ENCODE results near the gene MPO.

Gene MPO

DNA sequence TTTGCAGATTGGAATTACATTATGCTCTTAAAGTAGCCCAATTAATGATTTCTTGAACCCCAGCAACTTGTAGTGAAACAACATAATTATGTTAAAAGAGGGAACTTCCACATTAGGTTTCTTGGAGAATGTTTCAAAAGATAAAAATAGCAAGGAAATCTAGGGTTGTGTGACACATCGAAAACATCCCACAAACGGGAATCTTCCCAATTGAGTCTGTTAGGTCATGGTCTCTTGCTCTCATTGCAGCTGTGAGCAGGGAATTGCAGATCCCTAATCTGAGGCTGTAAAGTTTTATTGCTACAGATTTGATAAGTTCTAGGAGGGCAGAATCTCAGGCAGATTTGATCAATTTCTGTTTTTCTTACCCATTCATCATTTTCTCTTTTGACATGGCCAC, 49.1 kb downstream of the MPO start:
- no peak for DNase-seq (ENCODE audit: low spot score)

DNA sequence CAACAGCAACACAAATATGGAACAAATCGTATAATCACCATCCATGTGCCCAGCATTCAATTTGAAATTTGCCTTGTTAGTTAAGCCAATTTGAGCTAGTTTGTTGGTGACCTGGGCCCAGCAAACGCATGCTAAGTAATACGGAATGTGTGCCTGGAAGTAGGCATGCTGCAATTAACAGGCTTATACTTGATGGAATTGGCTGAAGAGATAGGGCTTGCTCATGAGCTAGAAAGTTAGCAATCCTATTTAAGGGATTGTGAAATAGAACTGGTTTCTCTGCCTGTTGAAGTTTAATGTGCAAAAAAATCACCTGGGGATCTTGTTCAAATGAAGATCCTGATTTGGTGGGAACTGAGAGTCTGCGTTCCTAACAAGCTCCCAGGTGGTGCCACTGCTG, 50.9 kb downstream of the MPO start:
- no peak for DNase-seq (ENCODE audit: low spot score)

DNA sequence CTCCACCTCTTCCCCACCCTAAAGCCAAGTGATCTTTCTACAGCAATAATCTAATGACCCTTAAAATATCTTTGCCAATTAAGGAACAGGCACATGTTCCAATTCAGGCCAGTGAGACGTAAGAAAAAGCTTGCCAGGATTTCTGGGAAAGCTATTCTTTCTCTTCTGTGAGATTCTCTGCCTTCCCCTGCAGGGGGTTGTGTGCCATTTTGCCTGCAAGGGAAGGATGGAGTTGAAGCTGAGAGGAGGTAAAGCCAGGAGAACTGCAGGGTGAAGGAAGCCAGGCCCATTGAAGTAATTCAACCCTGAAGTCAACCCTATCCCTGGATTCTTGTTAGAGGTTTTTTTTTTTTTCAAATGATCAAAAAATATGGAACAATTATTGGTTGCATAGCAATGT, 51.4 kb downstream of the MPO start:
- no peak for DNase-seq (ENCODE audit: low spot score)

DNA sequence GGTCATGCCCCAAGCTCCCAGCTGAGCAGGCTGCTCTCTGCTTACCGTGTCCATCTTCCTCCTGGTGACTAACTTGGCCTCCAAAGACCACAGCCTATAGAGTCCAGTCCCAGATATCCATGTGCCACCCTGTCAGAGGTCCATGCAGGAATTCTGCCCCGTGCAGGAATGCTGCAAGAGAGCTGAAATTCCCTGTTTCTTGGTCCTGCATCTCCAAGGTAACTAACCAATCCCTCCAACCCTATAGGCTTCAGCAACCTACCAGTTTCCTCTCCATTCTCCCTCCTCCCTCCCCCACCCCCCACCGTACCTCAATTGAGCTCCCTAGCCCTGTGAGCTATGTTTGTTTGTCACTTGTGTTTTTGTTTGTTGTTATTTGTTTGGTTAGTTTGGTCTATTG, 52.1 kb downstream of the MPO start:
- no peak for DNase-seq (ENCODE audit: low spot score)

DNA sequence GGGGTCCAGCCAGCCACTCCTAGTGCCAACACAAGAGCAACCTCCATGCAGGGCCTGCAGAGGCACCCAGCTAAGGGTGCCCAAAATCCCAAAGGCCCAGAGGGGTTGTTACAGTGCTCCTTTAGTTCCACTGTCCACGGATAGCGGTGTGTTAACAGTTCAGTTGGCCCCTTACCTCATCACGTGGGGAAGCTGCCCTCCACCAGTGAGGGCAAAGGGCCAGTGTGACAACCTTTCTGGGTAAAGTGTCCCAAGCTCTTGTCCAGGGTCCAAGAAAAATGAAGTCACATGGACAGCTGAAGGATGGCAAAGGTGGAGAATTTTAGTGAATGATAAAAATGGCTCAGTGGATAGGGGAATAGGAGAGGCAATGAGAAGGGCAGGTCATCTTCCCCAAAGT, 53.0 kb downstream of the MPO start:
- DNase-seq (ENCODE audit: low spot score) = no peak

DNA sequence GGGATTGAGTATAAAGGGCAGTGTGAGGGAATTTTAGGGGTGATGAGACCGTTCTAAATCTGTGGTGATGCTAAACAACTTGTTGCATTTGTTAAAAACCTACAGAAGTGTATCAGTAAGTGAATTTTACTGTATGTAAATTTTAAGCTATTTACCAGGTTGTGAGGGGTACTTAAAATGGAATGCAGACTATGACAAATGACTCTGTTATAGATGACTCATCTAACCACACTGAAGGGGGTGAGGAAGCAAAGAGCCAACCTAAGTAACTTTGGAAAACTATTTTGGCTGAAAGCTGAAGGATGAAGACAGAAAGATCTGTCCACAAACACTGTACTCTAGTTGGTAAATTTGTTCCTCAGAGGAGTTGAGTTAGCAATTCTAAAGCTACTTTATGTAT, 56.4 kb downstream of the MPO start:
- DNase-seq (ENCODE audit: low spot score) = no peak

Data from hematopoietic multipotent progenitor cell treated with erythropoietin and hydrocortisone succinate and interleukin-3 and kit ligand, for 17 days (in vitro differentiated cells).